ENCODE results near the gene TBC1D23.

- TF ChIP-seq POLR2AphosphoS5 (IDR thresholded peaks at IDR 0.05): no peak
- TF ChIP-seq CTCF (IDR thresholded peaks at IDR 0.05): no peak
- TF ChIP-seq POLR2A (IDR thresholded peaks at IDR 0.05): no peak
Measured at GRCh38 chr3:100358413-100358812, 97.6 kb downstream of the TBC1D23 start.
